SK-N-SH treated with all-trans-retinoic acid at 6 μM for 48 hours (cell line): Measurements from ENCODE around the gene LRRC18.

ENCODE experiments used
- ATAC-seq: fragments of 200-7000 bp; cut with Tn5 transposase; 3 replicates; pipeline ENCODE4 v1.9.1; 2020; ENCODE audit warnings: mild to moderate bottlenecking, moderate library complexity
- ARNTL ChIP-seq: fragments of 450-650 bp; formaldehyde crosslinking; IDR thresholded peaks from 2 replicates; pipeline ENCODE4 v1.5.0; 2020; ENCODE audit warnings: low read depth, mild to moderate bottlenecking, moderate library complexity, borderline replicate concordance
- BACH2 ChIP-seq: fragments of 250-450 bp; sonication (Bioruptor Pico); IDR thresholded peaks from 2 replicates; pipeline ENCODE4 v1.9.0; 2021; ENCODE audit warnings: mild to moderate bottlenecking, borderline replicate concordance
- CSDC2 ChIP-seq: fragments of 250-450 bp; sonication (Bioruptor Pico); IDR thresholded peaks from 2 replicates; pipeline ENCODE4 v1.5.0; 2020; ENCODE audit warnings: mild to moderate bottlenecking, moderate library complexity
- ESRRG ChIP-seq: fragments of 250-450 bp; sonication (Bioruptor Pico); IDR thresholded peaks from 2 replicates; pipeline ENCODE4 v1.6.1; 2021; ENCODE audit warnings: mild to moderate bottlenecking
- GLIS3 ChIP-seq: fragments of 250-450 bp; sonication (Bioruptor Pico); IDR thresholded peaks from 2 replicates; pipeline ENCODE4 v1.5.0; 2020; ENCODE audit warnings: mild to moderate bottlenecking, moderate library complexity
- ISL1 ChIP-seq: fragments of 250-450 bp; sonication (Bioruptor Pico); IDR thresholded peaks from 2 replicates; pipeline ENCODE4 v2.1.2; 2022; ENCODE audit warnings: mild to moderate bottlenecking, moderate library complexity
- OSR1 ChIP-seq: fragments of 250-450 bp; sonication (Bioruptor Pico); IDR thresholded peaks from 2 replicates; pipeline ENCODE4 v1.8.0; 2022; ENCODE audit warnings: moderate library complexity, mild to moderate bottlenecking, inconsistent platforms
- PPARA ChIP-seq: fragments of 250-450 bp; sonication (Bioruptor Pico); IDR thresholded peaks from 2 replicates; pipeline ENCODE4 v1.5.0; 2020; ENCODE audit warnings: mild to moderate bottlenecking, borderline replicate concordance
- RARB ChIP-seq: fragments of 250-450 bp; sonication (Bioruptor Pico); IDR thresholded peaks from 2 replicates; pipeline ENCODE4 v1.8.0; 2021; ENCODE audit warnings: mild to moderate bottlenecking, moderate library complexity
- SNAI2 ChIP-seq: fragments of 250-450 bp; sonication (Bioruptor Pico); IDR thresholded peaks from 2 replicates; pipeline ENCODE4 v1.5.0; 2020; ENCODE audit warnings: mild to moderate bottlenecking, moderate library complexity
- TCF4 ChIP-seq: fragments of 250-450 bp; sonication (Bioruptor Pico); IDR thresholded peaks from 2 replicates; pipeline ENCODE4 v1.8.0; 2021; ENCODE audit warnings: mild to moderate bottlenecking, moderate library complexity, borderline replicate concordance
- TOX ChIP-seq: fragments of 250-450 bp; sonication (Bioruptor Pico); IDR thresholded peaks from 2 replicates; pipeline ENCODE4 v1.8.0; 2021; ENCODE audit warnings: mild to moderate bottlenecking, moderate library complexity, borderline replicate concordance
- ZC3H10 ChIP-seq: fragments of 250-450 bp; sonication (Bioruptor Pico); IDR thresholded peaks from 2 replicates; pipeline ENCODE4 v1.5.1; 2021; ENCODE audit warnings: mild to moderate bottlenecking, moderate library complexity
- ZFP3 ChIP-seq: fragments of 250-450 bp; sonication (Bioruptor Pico); IDR thresholded peaks from 2 replicates; pipeline ENCODE4 v1.5.0; 2020; ENCODE audit warnings: mild to moderate bottlenecking, moderate library complexity
- ZFP30 ChIP-seq: fragments of 450-650 bp; formaldehyde crosslinking; IDR thresholded peaks from 2 replicates; pipeline ENCODE4 v1.5.0; 2022; ENCODE audit warnings: mild to moderate bottlenecking, moderate library complexity
- ZNF565 ChIP-seq: fragments of 450-650 bp; formaldehyde crosslinking; conservative IDR thresholded peaks from 2 replicates; pipeline ENCODE4 v1.5.0; 2020; ENCODE audit warnings: low read depth, mild to moderate bottlenecking, moderate library complexity
- ZNF70 ChIP-seq: fragments of 450-650 bp; formaldehyde crosslinking; IDR thresholded peaks from 2 replicates; pipeline ENCODE4 v1.5.0; 2020; ENCODE audit warnings: mild to moderate bottlenecking, moderate library complexity
- ZNF8 ChIP-seq: fragments of 450-650 bp; formaldehyde crosslinking; IDR thresholded peaks from 2 replicates; pipeline ENCODE4 v1.5.0; 2020; ENCODE audit warnings: mild to moderate bottlenecking, moderate library complexity
- TF ChIP-seq, protein P1 (sequence below): fragments of 250-450 bp; sonication (Bioruptor Pico); IDR thresholded peaks from 2 replicates; pipeline ENCODE4 v1.5.1; 2020; ENCODE audit warnings: low read depth, mild to moderate bottlenecking, moderate library complexity
- TF ChIP-seq, protein P2 (sequence below): fragments of 250-450 bp; sonication (Bioruptor Pico); IDR thresholded peaks from 2 replicates; pipeline ENCODE4 v1.8.0; 2021; ENCODE audit warnings: low read depth, mild to moderate bottlenecking, moderate library complexity, borderline replicate concordance
- TF ChIP-seq, protein P3 (sequence below): fragments of 250-450 bp; sonication (Bioruptor Pico); IDR thresholded peaks from 2 replicates; pipeline ENCODE4 v1.5.1; 2021; ENCODE audit warnings: mild to moderate bottlenecking, moderate library complexity
- TF ChIP-seq, protein P4 (sequence below): fragments of 250-450 bp; sonication (Bioruptor Pico); IDR thresholded peaks from 2 replicates; pipeline ENCODE4 v1.5.0; 2020; ENCODE audit warnings: mild to moderate bottlenecking, moderate library complexity

Gene LRRC18

DNA sequence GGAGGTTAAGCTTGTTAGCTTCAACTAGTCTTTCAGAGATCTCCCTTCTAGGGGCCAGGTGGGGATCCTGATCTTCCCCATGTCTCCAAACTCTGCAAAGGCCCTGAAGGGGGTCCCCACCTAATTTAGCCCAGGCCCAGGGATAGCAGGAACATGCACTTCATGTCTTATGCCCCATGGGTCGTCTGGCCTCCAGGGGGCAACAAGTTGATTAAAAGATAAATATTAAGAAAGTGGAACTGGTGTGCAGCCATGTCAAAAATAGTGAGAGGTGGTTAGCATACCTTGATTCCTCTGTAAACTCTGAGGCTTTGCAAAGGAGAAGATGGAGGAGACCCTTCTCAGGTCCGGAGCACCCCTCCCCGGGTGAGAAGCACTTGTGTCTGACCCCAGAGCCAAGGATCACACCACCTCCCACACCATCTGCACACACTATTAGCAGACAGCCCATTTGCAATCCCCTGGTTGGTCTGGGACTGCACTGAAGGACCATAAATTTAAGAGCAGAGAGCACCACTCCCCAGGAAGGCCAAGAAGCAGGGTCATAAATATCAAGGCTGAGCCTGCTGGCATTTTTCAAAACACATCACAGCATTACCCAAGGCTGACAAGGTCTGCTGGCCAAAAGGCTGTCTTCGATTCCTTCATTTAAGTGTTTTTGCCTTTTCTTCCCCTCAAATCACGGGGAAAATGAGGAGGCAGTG is 44.2 kb upstream of the LRRC18 start:
- ATAC-seq, result no peak
- TF ChIP-seq ZFP30 (CRISPR knock-in tag), result no peak
- TF ChIP-seq TCF4 (CRISPR knock-in tag), result no peak
- no peak for TF ChIP-seq ZFP3
- no peak for TF ChIP-seq CSDC2 (CRISPR knock-in tag)
- TF ChIP-seq, protein P1, sequence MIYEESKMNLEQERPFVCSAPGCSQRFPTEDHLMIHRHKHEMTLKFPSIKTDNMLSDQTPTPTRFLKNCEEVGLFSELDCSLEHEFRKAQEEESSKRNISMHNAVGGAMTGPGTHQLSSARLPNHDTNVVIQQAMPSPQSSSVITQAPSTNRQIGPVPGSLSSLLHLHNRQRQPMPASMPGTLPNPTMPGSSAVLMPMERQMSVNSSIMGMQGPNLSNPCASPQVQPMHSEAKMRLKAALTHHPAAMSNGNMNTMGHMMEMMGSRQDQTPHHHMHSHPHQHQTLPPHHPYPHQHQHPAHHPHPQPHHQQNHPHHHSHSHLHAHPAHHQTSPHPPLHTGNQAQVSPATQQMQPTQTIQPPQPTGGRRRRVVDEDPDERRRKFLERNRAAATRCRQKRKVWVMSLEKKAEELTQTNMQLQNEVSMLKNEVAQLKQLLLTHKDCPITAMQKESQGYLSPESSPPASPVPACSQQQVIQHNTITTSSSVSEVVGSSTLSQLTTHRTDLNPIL, result no peak
- no peak for TF ChIP-seq OSR1 (CRISPR knock-in tag)
- TF ChIP-seq ESRRG (CRISPR knock-in tag), result no peak
- TF ChIP-seq RARB (CRISPR knock-in tag), result no peak
- TF ChIP-seq GLIS3, result no peak
- TF ChIP-seq, protein P2, sequence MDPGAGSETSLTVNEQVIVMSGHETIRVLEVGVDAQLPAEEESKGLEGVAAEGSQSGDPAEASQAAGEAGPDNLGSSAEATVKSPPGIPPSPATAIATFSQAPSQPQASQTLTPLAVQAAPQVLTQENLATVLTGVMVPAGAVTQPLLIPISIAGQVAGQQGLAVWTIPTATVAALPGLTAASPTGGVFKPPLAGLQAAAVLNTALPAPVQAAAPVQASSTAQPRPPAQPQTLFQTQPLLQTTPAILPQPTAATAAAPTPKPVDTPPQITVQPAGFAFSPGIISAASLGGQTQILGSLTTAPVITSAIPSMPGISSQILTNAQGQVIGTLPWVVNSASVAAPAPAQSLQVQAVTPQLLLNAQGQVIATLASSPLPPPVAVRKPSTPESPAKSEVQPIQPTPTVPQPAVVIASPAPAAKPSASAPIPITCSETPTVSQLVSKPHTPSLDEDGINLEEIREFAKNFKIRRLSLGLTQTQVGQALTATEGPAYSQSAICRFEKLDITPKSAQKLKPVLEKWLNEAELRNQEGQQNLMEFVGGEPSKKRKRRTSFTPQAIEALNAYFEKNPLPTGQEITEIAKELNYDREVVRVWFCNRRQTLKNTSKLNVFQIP (CRISPR knock-in tag), result no peak
- TF ChIP-seq ARNTL, result no peak
- no peak for TF ChIP-seq SNAI2 (CRISPR knock-in tag)
- no peak for TF ChIP-seq ISL1 (CRISPR knock-in tag)
- TF ChIP-seq TOX (CRISPR knock-in tag), result no peak
- TF ChIP-seq ZNF70 (CRISPR knock-in tag), result no peak

DNA sequence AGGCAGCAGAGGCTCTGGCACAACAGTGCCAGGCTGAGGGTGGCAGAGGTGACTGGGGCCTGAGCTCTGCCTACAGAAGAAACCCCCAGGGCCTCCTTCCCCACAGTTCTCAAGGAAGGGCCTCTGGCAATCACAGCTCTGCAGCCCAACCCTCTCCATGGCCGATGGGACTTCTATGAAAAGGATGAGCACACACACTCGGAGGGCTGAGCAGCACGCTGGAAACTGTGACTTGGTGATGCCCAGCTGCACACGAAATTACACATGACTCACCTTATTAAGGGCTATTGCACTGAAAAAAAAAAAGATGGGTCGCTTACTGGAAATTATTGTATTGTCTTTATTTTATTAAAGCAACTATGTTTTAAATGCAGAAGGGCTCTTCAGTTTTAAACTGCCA is 42.9 kb upstream of the LRRC18 start:
- ATAC-seq, result no peak

More for the DNA sequence above, 42.9 kb upstream of the LRRC18 start:
- TF ChIP-seq BACH2, result no peak
- TF ChIP-seq, protein P3, sequence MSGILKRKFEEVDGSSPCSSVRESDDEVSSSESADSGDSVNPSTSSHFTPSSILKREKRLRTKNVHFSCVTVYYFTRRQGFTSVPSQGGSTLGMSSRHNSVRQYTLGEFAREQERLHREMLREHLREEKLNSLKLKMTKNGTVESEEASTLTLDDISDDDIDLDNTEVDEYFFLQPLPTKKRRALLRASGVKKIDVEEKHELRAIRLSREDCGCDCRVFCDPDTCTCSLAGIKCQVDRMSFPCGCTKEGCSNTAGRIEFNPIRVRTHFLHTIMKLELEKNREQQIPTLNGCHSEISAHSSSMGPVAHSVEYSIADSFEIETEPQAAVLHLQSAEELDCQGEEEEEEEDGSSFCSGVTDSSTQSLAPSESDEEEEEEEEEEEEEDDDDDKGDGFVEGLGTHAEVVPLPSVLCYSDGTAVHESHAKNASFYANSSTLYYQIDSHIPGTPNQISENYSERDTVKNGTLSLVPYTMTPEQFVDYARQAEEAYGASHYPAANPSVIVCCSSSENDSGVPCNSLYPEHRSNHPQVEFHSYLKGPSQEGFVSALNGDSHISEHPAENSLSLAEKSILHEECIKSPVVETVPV, result no peak
- TF ChIP-seq PPARA (CRISPR knock-in tag), result no peak
- TF ChIP-seq ZNF8, result no peak
- no peak for TF ChIP-seq ZC3H10
- TF ChIP-seq TOX (CRISPR knock-in tag), result no peak
- no peak for TF ChIP-seq TCF4 (CRISPR knock-in tag)
- TF ChIP-seq, protein P4, sequence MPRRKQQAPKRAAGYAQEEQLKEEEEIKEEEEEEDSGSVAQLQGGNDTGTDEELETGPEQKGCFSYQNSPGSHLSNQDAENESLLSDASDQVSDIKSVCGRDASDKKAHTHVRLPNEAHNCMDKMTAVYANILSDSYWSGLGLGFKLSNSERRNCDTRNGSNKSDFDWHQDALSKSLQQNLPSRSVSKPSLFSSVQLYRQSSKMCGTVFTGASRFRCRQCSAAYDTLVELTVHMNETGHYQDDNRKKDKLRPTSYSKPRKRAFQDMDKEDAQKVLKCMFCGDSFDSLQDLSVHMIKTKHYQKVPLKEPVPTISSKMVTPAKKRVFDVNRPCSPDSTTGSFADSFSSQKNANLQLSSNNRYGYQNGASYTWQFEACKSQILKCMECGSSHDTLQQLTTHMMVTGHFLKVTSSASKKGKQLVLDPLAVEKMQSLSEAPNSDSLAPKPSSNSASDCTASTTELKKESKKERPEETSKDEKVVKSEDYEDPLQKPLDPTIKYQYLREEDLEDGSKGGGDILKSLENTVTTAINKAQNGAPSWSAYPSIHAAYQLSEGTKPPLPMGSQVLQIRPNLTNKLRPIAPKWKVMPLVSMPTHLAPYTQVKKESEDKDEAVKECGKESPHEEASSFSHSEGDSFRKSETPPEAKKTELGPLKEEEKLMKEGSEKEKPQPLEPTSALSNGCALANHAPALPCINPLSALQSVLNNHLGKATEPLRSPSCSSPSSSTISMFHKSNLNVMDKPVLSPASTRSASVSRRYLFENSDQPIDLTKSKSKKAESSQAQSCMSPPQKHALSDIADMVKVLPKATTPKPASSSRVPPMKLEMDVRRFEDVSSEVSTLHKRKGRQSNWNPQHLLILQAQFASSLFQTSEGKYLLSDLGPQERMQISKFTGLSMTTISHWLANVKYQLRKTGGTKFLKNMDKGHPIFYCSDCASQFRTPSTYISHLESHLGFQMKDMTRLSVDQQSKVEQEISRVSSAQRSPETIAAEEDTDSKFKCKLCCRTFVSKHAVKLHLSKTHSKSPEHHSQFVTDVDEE (CRISPR knock-in tag), result no peak
- no peak for TF ChIP-seq GLIS3
- TF ChIP-seq ARNTL, result no peak
- no peak for TF ChIP-seq ZNF565 (CRISPR knock-in tag)
- TF ChIP-seq SNAI2 (CRISPR knock-in tag), result no peak
- TF ChIP-seq ZNF70 (CRISPR knock-in tag), result no peak
- TF ChIP-seq, protein P1, result no peak
- TF ChIP-seq ESRRG (CRISPR knock-in tag), result no peak
- no peak for TF ChIP-seq OSR1 (CRISPR knock-in tag)
- no peak for TF ChIP-seq CSDC2 (CRISPR knock-in tag)
- TF ChIP-seq ISL1 (CRISPR knock-in tag), result no peak
- no peak for TF ChIP-seq ZFP30 (CRISPR knock-in tag)
- TF ChIP-seq, protein P2 (CRISPR knock-in tag), result no peak
